ENCODE results near the gene ERN1.
"Not testable (repeated sequence)": the region's sequence is repeated elsewhere in the genome, so short reads cannot be mapped to it uniquely, and the experiment has no call there.

The ERN1 gene

DNA sequence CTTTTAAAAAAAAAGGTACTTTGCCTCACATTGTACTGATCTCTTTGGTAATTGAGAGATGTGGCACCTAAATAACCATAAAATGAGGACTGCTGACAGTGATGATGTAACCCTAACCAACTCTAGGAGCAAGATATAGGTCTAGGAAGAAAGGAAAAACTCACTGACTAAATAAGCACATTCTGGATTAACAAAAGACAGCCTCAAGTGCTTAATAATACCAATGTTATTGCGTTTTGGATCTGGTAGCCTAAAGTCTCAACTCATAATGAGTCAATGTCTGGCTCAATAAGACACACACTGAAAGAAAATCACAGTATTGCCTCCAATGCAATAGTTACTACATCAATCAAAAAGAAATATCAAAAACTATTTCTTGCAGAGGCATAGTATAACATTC, 3.0 kb downstream of the ERN1 start:
- H3K9me3 Mint-ChIP-seq, result no peaks in the 10 kb centered on the region
- peaks cover 5% of the 10 kb centered on the region for H3K27me3 Mint-ChIP-seq (ENCODE audit: low read depth)
- TF ChIP-seq CTCF (IDR thresholded peaks at IDR 0.05; ENCODE audit: unreplicated experiment in 3 of 3), result no peak
- H3K27ac Mint-ChIP-seq, result no peak overlapping the region
- peak overlapping the region; percentile 49 to 72 (median 62) for H3K4me3 Mint-ChIP-seq
- H3K36me3 Mint-ChIP-seq (ENCODE audit: low read depth), result no peaks in the 10 kb centered on the region
- H3K4me1 Mint-ChIP-seq, result peaks cover 29% of the 10 kb centered on the region

DNA sequence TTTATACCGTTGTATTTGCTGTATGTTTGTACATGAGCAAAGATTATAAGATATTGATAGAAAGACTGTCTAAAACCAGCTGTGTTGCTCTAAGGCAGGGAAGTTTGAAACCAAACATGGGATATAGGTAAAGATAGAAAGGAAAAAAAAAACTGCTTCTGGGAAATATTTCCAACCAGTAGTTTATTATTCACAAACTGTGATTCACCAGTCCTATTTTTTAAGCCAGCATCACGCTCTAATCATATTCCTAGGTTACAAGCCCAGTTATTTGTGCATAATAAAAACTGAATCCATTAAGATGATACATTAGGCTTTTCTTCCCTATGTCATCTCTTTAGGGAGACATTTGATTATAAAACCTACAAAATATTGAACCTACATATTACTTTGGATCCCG, 4.0 kb downstream of the ERN1 start:
- no peak overlapping the region for H3K27ac Mint-ChIP-seq
- H3K4me1 Mint-ChIP-seq, result peaks cover 27% of the 10 kb centered on the region
- TF ChIP-seq CTCF (IDR thresholded peaks at IDR 0.05; ENCODE audit: unreplicated experiment in 3 of 3), result no peak
- peak overlapping the region in 1 of 3 experiments; percentile 14 for H3K4me3 Mint-ChIP-seq
- H3K36me3 Mint-ChIP-seq (ENCODE audit: low read depth), result peaks cover 3% of the 10 kb centered on the region
- no peaks in the 10 kb centered on the region for H3K9me3 Mint-ChIP-seq
- H3K27me3 Mint-ChIP-seq (ENCODE audit: low read depth), result peaks cover 4% of the 10 kb centered on the region

DNA sequence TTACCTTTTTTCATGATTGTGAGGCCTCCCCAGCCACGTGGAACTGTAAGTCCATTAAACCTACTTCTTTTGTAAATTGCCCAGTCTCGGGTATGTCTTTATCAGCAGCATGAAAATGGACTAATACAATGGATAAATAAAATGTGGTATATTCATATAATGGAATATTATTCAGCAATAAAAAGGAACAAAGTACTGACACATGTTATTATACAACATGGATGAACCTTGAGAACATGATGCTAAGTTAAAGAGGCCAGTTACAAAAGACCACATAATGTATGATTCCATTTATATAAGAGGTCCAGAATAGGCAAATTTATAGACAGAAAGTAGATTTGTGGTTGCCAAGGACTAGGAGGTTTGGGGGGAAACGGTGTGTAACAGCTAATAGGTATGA, 5.3 kb downstream of the ERN1 start:
- no peaks in the 10 kb centered on the region for H3K9me3 Mint-ChIP-seq
- peaks cover 3% of the 10 kb centered on the region for H3K36me3 Mint-ChIP-seq (ENCODE audit: low read depth)
- H3K27ac Mint-ChIP-seq, result no peak overlapping the region
- TF ChIP-seq CTCF (IDR thresholded peaks at IDR 0.05; ENCODE audit: unreplicated experiment in 3 of 3), result no peak
- H3K4me1 Mint-ChIP-seq, result peaks cover 21% of the 10 kb centered on the region
- no peaks in the 10 kb centered on the region for H3K27me3 Mint-ChIP-seq (ENCODE audit: low read depth)
- H3K4me3 Mint-ChIP-seq, result no peak overlapping the region

- Mint-ChIP-seq H3K4me3 (no peak overlapping the region), H3K27me3 (ENCODE audit: low read depth) (no peaks in the 10 kb centered on the region), H3K36me3 (ENCODE audit: low read depth) (peaks cover 3% of the 10 kb centered on the region), H3K4me1 (peaks cover 24% of the 10 kb centered on the region), H3K27ac (no peak overlapping the region), H3K9me3 (no peaks in the 10 kb centered on the region)
- TF ChIP-seq CTCF (IDR thresholded peaks at IDR 0.05; ENCODE audit: unreplicated experiment in 3 of 3), result no peak
Measured at GRCh38 chr17:64123114-64123513, 6.8 kb downstream of the ERN1 start.

DNA sequence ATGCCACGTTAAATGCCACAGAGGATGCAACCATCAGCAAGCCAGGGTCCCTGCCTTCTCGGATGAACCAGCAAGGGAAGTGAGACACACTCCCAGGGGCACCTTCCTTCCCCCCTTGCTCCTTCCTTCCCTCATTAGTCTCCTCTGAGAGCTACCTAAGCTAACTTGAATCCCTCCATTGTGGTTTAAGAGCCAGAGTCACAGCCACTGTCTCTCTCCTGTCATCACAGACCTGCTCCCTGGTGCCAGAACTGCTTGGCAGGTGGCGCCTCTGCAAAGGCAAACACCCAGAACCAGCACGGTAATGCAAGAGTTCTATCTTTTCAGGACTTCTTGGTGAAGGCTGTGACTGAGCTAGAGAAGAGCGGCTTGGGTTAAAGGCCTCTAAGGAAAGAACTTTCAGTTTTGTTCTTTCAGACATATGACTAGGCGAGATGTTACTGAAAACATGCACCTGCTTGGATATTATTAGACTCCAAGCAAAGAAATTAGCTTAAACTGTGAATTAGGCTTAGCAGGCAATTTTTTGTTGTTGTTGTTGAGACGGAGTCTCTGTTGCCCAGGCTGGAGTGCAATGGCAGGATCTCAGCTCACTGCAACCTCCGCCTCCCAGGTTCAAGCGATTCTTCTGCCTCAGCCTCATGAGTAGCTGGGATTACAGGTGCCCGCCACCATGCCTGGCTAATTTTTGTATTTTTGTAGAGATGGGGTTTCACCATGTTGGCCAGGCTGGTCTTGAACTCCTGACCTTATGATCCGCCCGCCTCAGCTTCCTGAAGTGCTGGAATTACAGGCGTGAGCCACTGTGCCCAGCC, 8.8 kb downstream of the ERN1 start:
- not testable (repeated sequence) for H3K4me3 Mint-ChIP-seq; H3K27me3 Mint-ChIP-seq (ENCODE audit: low read depth); H3K36me3 Mint-ChIP-seq (ENCODE audit: low read depth); H3K9me3 Mint-ChIP-seq; H3K27ac Mint-ChIP-seq
- peaks cover 16% of the 10 kb centered on the region for H3K4me1 Mint-ChIP-seq

GRCh38 chr17:64120159-64120810, 9.7 kb downstream of the ERN1 start:
- H3K36me3 Mint-ChIP-seq (ENCODE audit: low read depth), result peaks cover 3% of the 10 kb centered on the region
- no peaks in the 10 kb centered on the region for H3K9me3 Mint-ChIP-seq
- no peaks in the 10 kb centered on the region for H3K27me3 Mint-ChIP-seq (ENCODE audit: low read depth)
- no peak overlapping the region for H3K27ac Mint-ChIP-seq
- no peak for TF ChIP-seq CTCF (IDR thresholded peaks at IDR 0.05; ENCODE audit: unreplicated experiment in 3 of 3)
- peaks cover 15% of the 10 kb centered on the region for H3K4me1 Mint-ChIP-seq
- H3K4me3 Mint-ChIP-seq, result no peak overlapping the region

All from nephron (organoid).